HG02981 (cell line): ENCODE measurements around the gene GGA2.
"Not testable (repeated sequence)": the region's sequence is repeated elsewhere in the genome, so short reads cannot be mapped to it uniquely, and the experiment has no call there.

ENCODE experiments used
- ATAC-seq: cut with Tn5 transposase; IDR thresholded peaks from one replicate; pipeline ENCODE4 v1.9.1; 2021; ENCODE audit warnings: mild to moderate bottlenecking, moderate library complexity; ENCODE audit not compliant: unreplicated experiment

GGA2 gene

DNA sequence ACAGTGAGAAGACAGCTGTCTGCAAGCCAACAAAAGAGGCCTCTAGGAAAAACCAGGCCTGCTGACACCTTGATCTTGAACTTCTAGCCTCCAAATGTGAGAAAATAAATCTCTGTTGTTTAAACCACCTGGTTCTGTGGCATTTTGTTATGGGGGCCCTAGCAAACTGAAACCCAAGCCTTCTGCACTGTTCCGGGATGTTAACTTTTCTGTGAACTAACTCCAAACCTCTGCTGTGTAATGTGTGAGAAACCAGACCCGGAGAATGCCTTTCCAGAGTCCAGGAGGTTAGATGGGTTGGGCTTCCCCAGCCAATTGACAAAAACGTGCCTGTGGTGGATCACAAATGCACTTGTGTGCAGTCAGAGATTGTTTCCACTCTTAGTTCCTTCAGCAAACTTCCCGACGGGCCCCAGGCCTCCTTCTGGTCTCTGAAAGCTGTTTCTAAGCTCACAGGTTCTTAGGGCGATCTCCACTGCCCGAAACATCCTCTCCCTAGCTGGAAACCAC, 13.6 kb upstream of the GGA2 start:
- ATAC-seq, result no peak

DNA sequence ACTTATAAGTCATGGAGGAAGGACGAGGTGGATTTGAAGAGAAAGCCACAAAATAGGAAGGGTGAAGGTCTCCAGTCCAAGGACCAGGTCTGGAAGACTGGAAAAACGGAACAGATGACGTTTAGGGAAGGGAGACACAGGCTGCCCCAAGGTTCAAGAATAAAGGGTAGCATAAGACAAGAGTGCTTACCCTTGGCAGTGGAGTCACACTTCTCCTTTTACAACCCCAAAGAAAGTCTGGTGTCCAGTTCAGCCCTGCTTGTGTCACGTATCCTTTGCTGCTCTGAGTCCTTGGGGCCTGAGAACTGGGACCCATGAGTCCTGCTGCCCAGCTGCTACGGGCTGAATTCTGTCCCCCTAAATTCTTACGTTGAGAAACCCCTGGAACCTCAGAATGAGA, 13.0 kb upstream of the GGA2 start:
- ATAC-seq, result no peak

DNA sequence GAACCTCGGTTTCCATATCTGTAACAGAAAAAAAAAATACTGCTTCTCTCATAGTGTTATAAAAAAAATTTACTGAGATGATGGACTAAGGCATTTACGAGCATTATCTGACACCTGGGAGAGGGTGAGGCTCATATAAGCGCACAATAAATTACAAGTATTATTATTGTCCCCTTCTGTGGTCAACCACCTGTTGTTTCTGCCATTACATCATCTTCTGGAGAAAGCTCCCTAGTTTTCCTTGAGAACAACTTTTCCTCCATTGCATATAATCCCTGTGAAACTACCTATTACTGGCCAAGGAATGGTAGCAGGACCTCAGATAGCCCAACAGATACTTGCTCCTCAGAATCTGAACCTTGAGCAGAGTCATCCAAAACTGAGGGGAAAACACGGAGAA, 11.7 kb upstream of the GGA2 start:
- ATAC-seq, result no peak

DNA sequence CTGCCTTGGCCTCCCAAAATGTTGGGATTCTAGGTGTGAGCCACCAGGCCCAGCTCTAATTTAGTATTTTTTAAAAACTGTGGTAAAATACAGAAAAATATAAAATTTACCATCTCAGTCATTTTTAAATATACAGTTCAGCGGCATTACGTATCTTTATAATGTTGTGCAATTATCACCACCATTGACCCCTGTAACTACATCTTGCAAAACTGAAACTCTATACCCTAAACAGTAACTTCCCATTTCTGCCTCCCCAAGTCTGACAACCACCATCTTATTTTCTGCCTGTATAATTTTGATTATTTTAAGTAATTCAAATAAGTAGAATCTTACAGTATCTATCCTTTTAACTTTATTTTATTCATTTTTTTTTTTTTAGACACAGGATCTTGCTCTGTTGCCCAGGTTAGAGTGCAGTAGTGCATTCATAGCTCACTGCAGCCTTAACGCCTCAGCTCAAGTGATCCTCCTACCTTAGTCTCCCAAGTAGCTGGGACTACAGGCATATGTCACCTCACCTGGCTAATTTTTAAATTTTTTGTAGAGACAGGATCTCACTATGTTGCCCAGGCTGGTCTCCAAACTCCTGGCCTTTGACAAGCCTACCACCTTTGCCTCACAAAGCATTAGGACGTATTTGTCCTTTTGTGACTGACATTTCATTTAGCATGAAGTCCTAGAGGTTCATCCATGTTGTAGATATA, 10.9 kb upstream of the GGA2 start:
- ATAC-seq, result no peak

DNA sequence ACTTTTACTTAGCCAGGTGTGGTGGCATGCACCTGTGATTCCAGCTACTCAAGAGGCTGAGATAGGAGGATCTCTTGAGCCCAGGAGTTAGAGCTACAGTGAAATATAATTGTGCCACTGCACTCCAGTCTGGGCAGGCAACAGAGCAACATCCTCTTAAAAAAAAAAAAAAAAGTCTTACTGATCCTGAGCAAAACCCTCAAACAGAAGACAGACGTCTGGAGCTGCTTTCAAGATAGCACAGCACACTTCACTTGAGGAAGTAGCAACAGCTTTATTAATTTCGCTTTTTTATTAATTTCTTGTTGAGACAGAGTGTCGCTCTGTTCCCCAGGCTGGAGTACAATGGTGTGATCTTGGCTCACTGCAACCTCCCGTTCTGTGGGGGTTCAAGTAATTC, 10.2 kb upstream of the GGA2 start:
- no peak for ATAC-seq

DNA sequence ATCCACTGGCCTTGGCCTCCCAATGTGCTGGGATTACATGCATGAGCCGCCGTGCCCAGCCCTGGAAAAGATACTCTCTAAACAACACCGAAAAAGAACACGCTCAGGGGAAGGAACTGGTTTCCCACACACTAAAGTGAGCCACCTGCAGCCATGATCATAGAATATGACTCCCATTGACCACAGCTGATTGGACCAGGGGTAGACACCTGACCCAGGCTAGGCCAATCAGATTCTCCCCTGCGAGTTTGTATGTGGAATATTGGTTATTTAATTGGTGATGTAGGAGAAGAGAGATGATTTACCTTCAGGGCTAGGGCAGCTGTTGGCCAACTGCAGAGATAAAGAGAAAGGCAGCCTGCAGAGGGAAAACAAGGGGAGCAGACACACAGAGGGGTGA, 9.0 kb upstream of the GGA2 start:
- no peak for ATAC-seq

DNA sequence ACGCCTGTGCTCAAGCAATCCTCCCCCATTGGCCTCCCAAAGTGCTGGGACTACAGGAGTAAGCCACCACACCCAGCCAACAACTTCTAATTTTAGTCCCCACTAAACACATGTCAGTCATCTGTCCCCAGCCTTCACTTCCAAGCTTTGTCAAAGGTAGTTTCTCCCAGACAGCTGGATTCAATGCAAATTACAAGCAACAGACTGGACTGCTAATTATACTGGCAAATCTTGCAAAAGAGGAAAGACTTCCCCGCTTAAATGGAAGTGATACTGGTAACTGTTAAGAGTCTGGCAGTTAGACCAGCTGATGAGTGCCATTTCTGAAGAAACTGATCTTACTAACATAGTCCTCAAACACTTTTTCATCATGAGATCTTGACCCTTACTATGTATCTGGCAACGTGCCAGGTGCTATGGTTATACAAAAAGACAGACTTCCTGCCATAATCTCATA, 8.2 kb upstream of the GGA2 start:
- peak; percentile 46 for ATAC-seq

DNA sequence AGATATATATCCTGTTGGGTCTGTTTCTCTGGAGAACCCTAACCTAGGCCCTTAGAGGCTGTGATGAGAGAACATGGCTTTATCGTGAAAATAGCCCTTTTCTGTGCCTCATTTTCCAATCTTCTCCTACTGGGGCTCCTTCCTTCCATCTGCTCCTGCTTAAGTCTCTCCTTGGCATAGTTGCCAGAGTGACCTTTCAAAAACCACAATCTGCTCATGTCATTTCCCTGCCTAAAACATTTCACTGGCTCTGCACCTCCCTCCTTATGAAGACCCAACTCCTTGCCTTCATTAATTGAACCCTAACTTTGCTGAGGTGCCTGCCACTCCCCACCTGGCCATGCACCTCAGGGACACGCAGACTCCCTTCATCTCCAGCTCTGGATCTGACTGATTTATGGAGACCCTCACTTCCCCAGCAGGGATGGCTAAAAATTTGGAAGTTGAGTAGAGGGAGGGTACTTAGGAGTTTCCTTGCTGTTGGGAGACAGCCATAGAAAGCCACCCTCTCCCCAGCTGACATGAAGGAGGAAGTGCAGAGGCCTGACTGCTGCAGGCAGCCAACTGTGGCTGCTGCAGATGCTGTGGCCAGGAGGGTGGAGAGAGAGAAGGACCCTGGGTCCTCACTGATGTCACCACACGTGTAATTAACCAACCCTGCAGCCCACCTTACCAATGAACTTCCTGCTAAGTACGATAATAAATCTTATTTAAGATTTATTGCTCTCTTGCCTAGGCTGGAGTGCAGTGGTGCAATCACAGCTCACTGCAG, 6.3 kb upstream of the GGA2 start:
- ATAC-seq, result peak; percentile 50

DNA sequence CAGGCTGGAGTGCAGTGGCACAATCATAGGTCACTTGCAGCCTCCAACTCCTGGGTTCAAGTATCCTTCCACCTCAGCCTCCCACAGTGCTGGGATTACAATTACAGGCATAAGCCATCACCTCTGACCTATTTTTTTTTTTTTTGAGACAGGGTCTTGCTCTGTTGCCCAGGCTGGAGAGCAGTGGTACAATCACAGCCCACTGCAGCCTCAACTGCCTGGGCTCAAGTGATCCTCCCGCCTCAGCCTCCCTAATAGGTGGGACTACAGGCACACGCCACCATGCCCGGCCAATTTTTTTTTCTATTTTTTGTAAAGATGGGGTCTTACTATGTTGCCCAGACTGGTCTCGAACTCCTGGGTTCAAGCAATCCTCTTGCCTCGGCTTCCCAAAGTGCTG, 5.6 kb upstream of the GGA2 start:
- ATAC-seq, result no peak

DNA sequence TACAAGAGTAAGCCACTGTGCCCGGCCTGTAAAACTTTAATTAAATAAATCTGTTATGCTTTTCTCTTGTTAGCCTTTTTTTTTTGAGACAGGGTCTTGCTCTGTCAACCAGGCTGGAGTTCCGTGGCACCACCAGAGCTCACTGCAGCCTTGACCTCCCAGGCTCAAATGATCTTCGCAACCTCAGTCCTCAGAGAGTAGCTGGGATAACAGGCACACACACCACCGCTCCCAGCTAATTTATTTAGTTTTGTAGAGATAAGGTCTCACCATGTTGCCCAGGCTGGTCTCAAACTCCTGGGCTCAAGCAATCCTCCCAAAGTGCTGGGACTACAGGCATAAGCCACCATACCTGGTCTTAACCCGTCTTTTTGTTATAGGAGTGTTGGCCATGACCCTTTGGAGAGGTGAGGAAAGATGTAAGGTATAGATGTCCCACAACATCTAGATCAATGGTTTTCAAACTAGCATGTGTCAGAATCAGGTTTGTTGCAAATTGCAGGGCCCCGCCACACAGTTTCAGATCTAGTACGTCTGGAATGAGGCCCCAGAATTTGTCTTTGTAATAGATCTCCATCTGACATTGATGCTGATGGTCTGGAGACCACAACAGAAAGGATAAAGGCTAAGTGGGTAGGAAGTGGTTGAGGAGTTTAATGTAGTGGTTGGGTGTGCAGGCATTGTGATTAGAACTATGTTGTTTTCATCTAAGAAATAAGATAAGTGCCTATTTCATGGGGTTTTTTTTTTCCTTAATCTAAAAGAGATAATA, 4.3 kb upstream of the GGA2 start:
- ATAC-seq, result no peak

DNA sequence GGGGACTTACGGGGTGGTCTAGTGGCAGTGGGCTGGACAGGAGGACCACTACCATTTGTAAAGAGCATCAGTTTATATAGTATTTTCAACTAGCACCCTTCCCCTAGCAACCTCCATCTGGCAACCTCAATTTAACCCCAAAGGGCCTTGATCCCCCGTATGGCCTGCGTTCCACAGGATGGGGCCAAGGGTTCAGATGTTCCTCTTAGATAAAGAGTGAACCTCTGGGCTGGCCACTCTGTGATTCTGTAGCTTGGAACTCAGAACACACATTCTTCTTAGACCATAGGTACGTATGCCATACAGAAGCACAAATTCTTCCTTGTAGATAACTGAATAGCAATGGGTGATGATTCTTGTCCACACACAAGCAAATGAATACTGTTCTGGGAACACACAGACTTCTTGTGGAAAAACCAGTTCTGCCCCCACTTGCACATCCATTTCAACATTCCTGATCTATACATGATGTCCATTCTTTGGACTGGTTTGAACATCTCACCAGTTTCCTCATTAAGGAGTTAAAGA, 1.9 kb upstream of the GGA2 start:
- ATAC-seq, result no peak

DNA sequence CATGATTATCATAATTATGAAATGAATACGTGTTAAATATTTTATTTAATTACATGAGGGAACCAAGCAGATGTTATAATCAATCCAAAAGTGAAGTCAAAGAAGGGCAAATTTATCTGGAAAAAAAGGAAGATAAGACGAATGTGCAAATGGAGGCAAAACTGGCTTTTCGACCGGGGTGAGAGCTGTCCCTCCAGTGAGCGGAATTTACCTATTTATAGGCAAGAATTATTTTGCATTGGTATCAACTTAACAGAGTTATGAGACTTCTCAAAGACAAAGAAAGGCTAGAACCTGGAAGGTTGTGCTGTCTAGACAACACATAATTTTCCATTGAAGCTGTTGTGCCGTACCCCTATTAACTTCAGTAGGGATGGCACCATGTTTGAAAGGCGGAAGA, 1.4 kb upstream of the GGA2 start:
- ATAC-seq, result no peak

DNA sequence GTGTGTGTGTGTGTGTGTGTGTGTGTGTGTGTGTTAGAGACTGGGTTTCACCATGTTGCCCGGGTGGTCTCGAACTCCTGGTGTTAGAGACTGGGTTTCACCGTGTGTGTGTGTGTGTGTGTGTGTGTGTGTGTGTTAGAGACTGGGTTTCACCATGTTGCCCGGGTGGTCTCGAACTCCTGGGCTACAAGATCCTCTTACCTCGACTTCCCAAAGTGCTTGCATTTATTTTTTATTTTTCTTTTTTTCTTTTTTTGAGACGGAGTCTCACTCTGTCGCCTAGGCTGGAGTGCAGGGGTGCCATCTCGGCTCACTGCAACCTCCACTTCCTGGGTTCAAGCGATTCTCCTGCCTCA, 599 bp upstream of the GGA2 start:
- not testable (repeated sequence) for ATAC-seq

DNA sequence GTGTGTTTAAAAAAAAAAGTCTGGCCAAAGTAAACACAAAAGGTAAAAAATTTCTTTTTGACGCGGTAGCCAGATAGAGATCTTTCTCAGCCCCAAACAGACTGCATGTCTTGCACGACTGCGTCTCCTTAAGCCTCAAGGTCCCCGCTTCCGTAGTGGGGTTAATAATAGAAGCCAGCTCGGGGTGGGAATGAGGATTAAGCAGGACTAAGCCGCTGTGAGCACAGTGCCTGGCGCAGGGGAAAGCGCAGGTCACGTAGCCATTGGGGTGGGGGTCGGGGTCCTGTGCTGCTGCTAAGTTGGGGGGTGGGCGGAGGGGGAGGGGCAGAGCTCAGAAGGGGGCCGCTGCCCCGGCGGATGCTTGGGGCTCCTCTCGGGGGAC, 521 bp downstream of the GGA2 start:
- no peak for ATAC-seq

DNA sequence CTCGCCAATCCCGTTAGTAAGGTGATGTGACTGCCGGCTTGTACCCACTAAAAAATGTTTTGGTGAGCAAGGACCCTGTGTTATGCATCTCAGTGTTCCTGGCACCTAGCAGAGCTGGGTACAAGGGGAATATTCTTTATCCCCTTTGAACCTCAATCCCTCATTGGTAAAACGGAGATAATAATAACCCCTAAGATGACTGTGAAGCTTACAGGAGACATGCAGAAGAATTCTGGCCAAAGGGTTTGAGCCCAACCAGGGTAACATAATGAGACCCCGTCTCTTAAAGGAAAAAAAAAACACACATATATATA, 896 bp downstream of the GGA2 start:
- ATAC-seq, result no peak

DNA sequence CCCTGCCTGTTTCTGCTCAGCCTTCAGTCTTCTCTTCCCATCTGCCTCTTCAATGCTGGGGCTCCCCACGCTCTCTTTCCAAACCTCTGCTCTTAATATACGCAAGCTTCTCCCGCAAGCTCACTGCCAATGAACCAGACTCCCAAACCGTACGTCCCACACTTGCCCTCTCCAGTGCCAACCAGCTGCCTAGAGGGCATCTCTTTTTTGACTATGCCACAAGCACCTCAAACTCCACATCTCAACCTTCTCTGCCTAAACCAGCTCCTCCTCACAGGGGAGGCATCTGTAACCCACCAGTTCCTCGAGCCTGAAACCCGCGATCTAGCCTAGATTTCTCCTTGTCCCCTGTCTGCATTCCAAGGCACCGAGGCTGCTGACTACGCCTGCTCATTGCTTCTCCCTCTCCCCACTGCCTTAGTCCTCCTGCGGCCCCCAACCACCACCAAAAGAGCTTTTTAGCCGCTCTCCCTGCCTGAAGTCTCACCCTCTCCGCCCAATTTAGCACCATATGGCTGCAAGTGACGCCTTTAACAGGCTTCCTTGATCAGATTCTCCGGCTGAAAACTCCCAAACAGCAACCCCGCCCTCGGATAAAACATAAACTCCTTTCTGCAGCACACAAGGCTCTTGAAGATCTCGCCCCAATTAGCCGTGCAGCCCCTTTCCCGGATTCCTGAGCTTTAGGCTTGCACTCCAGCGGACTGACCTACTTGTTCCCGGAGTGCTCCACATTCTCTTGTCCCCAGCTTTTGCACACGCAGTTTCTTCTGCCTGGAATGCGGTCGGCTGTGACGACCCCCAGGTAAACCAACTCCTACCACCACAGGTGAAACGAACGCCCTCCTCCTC, 1.5 kb downstream of the GGA2 start:
- no peak for ATAC-seq

DNA sequence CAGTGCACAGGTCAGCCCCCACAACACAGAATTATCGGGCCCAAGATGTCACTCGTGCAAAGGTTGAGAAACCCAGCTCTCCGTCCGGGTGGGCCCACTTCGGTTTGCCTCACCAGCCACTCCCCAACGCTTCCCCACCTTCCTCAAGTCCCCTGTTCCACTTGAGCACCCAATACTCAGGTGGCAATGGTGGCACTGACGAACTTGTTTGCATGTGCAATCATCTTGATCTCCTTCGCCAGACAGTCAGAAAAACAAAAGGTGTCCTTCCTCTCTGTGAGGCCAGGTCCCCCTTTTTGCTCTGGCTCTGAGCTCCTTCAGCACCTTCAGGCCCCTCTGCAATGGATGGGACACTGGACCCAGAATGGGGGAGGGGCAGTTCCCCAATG, 3.7 kb downstream of the GGA2 start:
- ATAC-seq, result no peak

DNA sequence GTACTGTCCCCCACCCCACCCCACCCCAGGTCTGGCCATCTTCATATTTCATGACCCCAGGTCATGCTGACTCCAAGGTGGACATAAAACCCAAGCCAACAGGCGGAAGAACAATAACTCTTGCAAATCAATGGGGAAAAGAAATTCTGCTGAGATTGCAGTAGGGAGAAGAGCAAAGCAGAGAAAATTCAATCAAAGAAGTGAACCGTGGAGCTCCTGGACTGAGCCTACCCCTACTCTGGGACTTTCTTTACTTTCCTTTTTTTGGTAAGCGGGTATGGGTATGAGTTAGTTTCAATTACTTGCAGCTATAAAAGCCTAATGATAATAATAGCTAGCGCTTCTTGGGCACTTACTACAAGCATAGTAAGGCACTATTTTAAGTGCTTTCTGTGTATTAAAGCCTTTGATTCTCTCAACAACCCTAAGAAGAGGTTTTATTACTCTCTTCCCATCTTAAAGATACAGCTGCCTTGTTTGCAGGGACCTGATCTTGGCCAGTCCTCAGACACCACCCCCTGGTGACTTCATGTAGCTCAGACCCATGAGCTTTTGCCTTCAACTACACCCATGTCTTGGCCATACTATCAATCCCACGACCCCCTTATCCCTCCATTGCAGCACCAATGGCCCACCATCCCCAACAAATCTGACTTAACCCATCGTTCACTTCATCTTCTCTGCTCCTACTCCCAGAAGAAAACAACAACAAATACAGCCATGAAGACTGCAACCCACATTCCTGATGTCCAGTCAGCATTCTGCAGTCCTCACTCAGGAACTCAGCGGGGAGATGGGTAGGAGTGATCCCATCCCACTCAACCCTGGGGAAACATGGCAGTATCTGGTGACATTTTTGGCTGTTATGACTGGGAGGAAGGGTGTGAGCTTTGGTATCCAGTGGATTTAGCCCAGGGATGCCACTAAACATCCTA, 4.4 kb downstream of the GGA2 start:
- no peak for ATAC-seq

DNA sequence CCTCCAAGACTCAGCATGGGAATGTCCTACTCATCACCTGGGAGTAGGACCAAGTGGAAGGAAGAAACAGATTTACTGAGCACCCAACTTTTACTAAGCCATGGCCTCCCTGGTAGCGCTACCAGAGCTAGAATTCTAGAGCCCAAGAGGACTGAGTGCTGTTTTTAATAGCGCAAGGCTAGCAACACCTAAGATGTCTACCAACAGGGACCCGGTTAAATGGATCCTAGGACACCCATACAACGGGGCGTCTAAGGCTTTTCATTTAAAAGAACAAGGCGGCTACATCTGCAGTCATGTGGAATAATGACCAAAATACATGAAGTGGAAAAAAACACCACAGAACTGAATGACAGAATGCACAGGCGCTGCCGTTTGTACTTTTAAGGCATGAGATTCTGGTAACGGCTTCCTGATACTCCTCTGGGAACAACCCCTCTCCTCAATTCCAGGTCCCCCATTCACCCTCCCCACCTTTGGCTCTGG, 5.1 kb downstream of the GGA2 start:
- peak; percentile 7 for ATAC-seq
